GM12891 (cell line): ENCODE measurements around the gene KRT86.

Source experiments
- POLR2A ChIP-seq: IDR thresholded peaks from 2 replicates; pipeline ENCODE4 v1.6.1; 2011; ENCODE audit warnings: low read depth, low read length, control low read depth
- POLR2AphosphoS5 ChIP-seq: IDR thresholded peaks from 2 replicates; pipeline ENCODE4 v1.6.1; 2011; ENCODE audit warnings: low read depth, low read length, control low read depth
- SPI1 ChIP-seq: IDR thresholded peaks from 2 replicates; pipeline ENCODE4 v1.6.1; 2011; ENCODE audit warnings: low read depth, low read length, control low read depth
- TAF1 ChIP-seq: IDR thresholded peaks from 2 replicates; pipeline ENCODE4 v1.6.1; 2011; ENCODE audit warnings: low read depth, low read length, control low read depth

GRCh38 chr12:52241205-52241842 is 33.1 kb upstream of the KRT86 start:
- no peak for TF ChIP-seq POLR2AphosphoS5
- no peak for TF ChIP-seq TAF1
- no peak for TF ChIP-seq POLR2A
- TF ChIP-seq SPI1: no peak
